GM13977 (cell line): ENCODE results near the gene TIMD4.
"Not testable (repeated sequence)": the region's sequence is repeated elsewhere in the genome, so short reads cannot be mapped to it uniquely, and the experiment has no call there.

Experiments used
- DNase-seq: peaks from one replicate; pipeline ENCODE4 v3.0.0; 2012; ENCODE audit warnings: low spot score
- in situ Hi-C: fragments of 300-500 bp; cut with MboI; formaldehyde crosslinking; loops from one replicate; pipeline ENCODE4 v1.12.0; 2022; ENCODE audit warnings: low sequenced_read_pairs, low pct_unique_long_range_greater_than_20kb, mixed read lengths, inconsistent platforms; ENCODE audit not compliant: unreplicated experiment
- TF ChIP-seq, protein P1 (sequence below): IDR thresholded peaks from 2 replicates; pipeline ENCODE4 v1.5.1; 2012; ENCODE audit warnings: mild to moderate bottlenecking, control low read depth; ENCODE audit not compliant: insufficient read depth; ENCODE audit errors: extremely low read depth, missing control alignments

The TIMD4 gene

DNA sequence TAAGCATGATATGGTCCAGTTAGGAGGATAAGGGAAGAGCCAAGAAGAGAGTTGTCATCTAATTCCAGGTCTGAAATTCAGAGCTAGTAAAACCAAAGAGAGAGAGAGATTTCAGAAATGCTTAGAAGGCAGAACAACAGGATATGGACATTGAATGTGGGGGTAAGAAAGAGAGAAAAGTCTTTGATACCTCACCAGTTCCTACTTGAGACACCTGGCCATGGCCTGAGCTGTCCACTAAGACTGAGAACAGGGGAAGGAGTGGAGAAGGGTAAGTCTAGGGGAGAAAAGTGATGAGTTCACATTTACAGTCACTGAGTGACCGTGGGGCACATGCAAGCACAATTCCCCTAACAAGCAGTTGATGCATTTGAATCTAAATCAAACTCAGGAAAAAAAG, 35.5 kb downstream of the TIMD4 start:
- DNase-seq, result no peak
- in situ Hi-C loops, result no loop called here
- TF ChIP-seq, protein P1, sequence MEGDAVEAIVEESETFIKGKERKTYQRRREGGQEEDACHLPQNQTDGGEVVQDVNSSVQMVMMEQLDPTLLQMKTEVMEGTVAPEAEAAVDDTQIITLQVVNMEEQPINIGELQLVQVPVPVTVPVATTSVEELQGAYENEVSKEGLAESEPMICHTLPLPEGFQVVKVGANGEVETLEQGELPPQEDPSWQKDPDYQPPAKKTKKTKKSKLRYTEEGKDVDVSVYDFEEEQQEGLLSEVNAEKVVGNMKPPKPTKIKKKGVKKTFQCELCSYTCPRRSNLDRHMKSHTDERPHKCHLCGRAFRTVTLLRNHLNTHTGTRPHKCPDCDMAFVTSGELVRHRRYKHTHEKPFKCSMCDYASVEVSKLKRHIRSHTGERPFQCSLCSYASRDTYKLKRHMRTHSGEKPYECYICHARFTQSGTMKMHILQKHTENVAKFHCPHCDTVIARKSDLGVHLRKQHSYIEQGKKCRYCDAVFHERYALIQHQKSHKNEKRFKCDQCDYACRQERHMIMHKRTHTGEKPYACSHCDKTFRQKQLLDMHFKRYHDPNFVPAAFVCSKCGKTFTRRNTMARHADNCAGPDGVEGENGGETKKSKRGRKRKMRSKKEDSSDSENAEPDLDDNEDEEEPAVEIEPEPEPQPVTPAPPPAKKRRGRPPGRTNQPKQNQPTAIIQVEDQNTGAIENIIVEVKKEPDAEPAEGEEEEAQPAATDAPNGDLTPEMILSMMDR, result no peak

DNA sequence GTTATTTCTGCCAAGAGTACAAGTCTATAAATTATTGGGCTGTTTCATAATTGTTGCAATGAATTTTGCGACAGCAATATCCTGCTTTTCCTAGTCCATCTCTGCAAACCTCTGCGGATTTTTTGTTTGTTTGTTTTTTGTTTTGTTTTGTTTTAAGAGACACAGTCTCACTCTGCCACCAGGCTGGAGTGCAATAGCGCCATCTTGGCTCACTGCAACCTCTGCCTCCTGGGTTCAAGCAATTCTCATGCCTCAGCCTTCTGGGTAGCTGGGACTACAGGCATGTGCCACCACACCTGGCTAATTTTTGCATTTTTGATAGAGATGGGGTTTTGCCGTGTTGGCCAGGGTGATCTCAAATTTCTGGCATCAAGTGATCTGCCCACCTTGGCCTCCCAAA, 37.3 kb downstream of the TIMD4 start:
- in situ Hi-C loops, result not testable (repeated sequence)

DNA sequence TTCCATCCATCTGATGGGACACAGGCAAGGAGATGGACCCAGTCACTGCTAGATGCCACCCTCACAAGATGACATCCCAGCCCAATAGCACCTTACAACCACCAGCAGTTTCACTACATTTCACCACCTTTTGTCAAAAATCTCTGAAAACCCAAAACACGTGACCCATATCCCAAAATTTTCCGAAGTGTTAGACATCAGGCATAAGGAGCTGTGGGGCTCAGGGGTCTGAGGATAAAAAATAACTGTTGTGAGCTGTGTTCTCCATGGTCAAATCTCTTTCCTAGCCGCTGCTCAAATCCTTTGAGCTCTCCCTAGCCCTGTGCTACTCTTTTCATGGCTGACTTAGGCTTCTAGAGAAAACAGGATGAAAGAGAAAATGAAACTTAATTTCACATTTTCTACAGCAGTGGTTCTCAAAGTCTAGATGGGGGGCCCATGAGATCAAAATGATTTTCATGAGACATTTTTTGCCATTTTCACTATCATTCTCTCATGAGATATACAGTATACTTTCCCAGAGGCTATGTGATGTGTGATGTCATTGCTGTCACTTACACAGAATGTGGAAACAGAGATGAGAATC, 40.7 kb downstream of the TIMD4 start:
- in situ Hi-C loops, result no loop called here
- TF ChIP-seq, protein P1, result no peak
- peak; percentile 31 for DNase-seq

More for the DNA sequence above, 37.3 kb downstream of the TIMD4 start:
- not testable (repeated sequence) for DNase-seq
- TF ChIP-seq, protein P1, result peak; percentile 14

DNA sequence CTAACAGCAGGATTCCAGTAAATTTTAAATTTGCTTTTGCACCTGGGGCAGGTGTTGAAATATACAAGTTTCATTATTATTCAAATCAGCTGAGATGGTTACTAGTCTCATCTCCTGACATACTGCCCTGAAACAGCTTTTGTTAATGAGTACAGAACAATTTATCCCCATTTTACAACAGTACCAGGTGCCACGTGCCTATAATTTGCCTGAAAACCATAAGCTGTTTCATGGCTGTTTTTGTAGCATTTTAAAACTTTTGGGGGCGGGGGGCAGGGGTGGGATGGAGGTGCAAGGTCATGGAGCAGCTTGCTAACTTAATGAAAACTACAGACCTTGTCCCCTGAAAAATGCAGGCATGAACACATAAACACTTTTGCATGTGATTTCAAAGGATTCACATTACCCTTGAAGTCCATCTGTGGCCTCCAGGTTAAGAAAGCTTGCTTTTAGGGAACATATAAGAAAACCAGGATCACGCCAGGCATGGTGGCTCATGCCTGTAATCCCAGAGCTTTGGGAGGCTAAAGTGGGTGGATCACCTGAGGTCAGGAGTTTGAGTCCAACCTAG, 42.1 kb downstream of the TIMD4 start:
- in situ Hi-C loops, result no loop called here
- TF ChIP-seq, protein P1, result no peak
- no peak for DNase-seq

- in situ Hi-C loops, result no loop called here
- TF ChIP-seq, protein P1, result no peak
- DNase-seq, result no peak
Observed at GRCh38 chr5:156920042-156920860, 42.8 kb downstream of the TIMD4 start.

DNA sequence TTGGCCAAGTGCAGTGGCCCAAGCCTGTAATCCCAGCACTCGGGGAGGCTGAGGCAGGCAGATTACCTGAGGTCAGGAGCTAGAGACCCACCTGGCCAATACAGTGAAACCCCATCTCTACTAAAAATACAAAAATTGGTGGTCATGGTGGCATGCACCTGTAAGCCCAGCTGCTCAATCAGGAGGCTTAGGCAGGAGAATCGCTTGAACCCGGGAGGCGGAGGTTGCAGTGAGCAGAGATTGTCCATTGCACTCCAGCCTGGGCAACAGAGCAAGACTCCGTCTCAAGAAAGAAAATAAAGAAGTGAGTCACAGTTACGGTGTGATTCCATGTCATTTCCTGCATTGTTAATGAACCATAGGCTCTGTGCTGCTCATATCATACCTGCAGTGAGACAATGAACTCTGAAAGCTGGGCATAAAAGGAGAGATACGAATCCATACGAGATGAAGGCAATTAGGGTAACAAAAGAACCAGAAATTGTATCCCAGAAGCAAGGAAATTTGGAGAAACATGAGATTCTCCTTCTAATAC, 44.6 kb downstream of the TIMD4 start:
- in situ Hi-C loops, result no loop called here
- DNase-seq, result no peak
- TF ChIP-seq, protein P1, result no peak
